GM20000 (cell line): ENCODE results near the gene POC1A.

Source experiments
- DNase-seq: peaks from one replicate; pipeline ENCODE4 v3.0.0; 2012; ENCODE audit warnings: low spot score
- CTCF ChIP-seq: IDR thresholded peaks from 2 replicates; pipeline ENCODE4 v1.5.1; 2012; ENCODE audit warnings: mild to moderate bottlenecking, control low read depth; ENCODE audit errors: extremely low read depth, missing control alignments

Gene POC1A

DNA sequence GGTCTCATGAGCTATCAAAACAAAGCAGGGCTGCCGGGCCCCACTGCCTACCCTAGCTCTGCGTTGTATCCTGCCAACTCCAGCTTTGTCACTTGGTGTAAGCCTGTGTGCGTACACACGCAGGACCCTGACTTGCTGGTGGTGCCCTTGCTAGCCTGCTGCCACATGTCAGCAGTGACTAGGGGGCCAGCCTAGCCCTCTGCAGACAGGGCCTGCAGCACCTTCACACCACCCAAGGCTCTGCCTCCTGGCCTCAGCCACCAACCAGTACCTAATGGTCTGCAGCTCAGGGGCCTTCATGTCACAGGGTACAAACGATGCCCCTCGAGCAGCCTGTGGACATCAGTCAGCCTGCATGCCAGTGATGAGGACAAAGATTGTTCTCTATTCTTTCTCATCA lies 67.8 kb downstream of the POC1A start:
- DNase-seq: no peak
- no peak for TF ChIP-seq CTCF

DNA sequence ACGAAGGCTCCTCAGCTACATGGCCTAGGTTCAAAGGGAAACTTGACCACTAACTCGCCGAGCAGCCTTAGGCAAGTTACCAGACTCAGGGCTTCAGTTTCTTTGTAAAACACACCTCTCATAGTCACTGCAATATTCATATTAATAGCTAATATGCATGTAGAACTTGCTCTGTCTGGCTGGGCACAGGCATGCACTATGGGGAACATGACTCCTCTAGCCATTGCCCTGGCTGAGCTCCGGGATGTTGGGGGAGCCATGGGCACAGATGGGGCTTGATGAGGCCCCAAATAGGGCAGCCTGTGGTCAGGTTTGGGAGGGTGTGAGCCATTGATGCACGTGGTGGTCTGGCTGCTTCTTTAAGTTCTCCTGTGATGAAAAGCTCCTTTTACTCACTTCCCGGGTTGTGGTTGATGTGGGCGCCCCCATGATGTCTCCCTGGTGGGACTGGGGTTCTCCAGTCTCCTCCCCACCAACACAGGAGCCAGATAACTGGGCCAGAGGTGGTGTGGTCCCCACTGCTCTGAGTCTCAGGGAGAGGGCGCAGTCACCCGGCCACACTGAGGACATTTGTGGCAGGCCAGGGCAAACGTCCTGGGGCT lies 68.4 kb downstream of the POC1A start:
- no peak for TF ChIP-seq CTCF

GRCh38 chr3:52084954-52085680 lies 69.1 kb downstream of the POC1A start:
- no peak for TF ChIP-seq CTCF
- no peak for DNase-seq

More for the DNA sequence above, 68.4 kb downstream of the POC1A start:
- DNase-seq: no peak

- no peak for TF ChIP-seq CTCF
- no peak for DNase-seq
Observed at GRCh38 chr3:52084216-52084945, 69.8 kb downstream of the POC1A start.

DNA sequence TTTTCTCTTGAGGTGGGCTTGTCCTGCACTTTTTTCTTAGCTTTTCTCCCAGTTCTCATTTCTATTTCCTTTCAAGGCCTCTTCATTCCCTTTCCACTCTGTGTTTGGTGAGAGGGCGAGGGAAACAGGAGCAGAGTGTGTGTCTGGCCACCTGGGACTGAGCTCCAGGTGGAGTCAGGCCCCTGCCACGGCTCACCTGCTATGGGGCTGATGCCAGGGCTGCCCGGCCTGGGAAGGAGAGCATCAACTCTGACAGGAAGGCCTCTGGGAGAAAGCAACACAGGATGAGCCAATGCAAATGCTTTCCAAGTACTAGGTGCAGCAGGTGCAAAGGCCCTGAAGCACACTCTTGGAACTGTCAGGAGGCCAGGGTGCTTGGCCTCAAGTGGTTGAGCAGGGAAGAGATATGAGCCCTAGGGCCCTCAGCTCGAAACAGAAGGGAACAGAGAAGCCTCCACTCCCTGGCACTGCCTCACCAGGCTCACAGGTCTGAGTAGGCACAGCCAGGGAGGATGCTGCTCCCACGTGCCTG lies 70.6 kb downstream of the POC1A start:
- TF ChIP-seq CTCF: no peak
- no peak for DNase-seq

GRCh38 chr3:52082951-52083350 lies 71.3 kb downstream of the POC1A start:
- TF ChIP-seq CTCF: no peak
- DNase-seq: no peak
